Endodermal cell (in vitro differentiated cells): ENCODE data around the gene TREX2. TPM values are rescaled to one million over a fixed set of nuclear protein-coding genes. Genes with fewer than 3 reads are reported as not detected.

ENCODE experiments used
- DNase-seq: peaks from one replicate; pipeline ENCODE4 v3.0.0-alpha.2; 2017
- H3K27ac ChIP-seq: 2 replicates; pipeline ENCODE4 v1.5.1; 2013; ENCODE audit warnings: mild to moderate bottlenecking, low read depth, low read length, moderate library complexity
- H3K27me3 ChIP-seq: 2 replicates; pipeline ENCODE4 v1.6.1; 2013; ENCODE audit warnings: mild to moderate bottlenecking, low read length, moderate library complexity; ENCODE audit not compliant: insufficient read depth, control insufficient read depth, poor library complexity, severe bottlenecking
- H3K36me3 ChIP-seq: 2 replicates; pipeline ENCODE4 v1.7.0; 2013; ENCODE audit warnings: mild to moderate bottlenecking, low read length, moderate library complexity; ENCODE audit not compliant: control insufficient read depth, insufficient read depth
- H3K4me1 ChIP-seq: one replicate; pipeline ENCODE4 v1.7.0; 2013; ENCODE audit warnings: low read length; ENCODE audit not compliant: control insufficient read depth, insufficient read depth
- H3K4me3 ChIP-seq: 2 replicates; pipeline ENCODE4 v1.5.1; 2013; ENCODE audit warnings: mild to moderate bottlenecking, low read length, moderate library complexity
- H3K9ac ChIP-seq: 2 replicates; pipeline ENCODE4 v1.6.1; 2013; ENCODE audit warnings: mild to moderate bottlenecking, low read length, moderate library complexity; ENCODE audit not compliant: poor library complexity, severe bottlenecking; ENCODE audit errors: extremely low read depth
- H3K9me3 ChIP-seq: 2 replicates; pipeline ENCODE4 v1.6.1; 2013; ENCODE audit warnings: mild to moderate bottlenecking, low read length, moderate library complexity; ENCODE audit not compliant: control insufficient read depth
- H3K27ac Mint-ChIP-seq: 2 replicates; pipeline ENCODE4 v1.8.0; 2020; ENCODE audit warnings: mixed read lengths
- H3K27me3 Mint-ChIP-seq: 2 replicates; pipeline ENCODE4 v1.8.0; 2021; ENCODE audit warnings: mild to moderate bottlenecking, mixed read lengths; ENCODE audit not compliant: insufficient read depth
- H3K36me3 Mint-ChIP-seq: 2 replicates; pipeline ENCODE4 v1.8.0; 2020; ENCODE audit warnings: low read depth, mixed read lengths
- H3K4me1 Mint-ChIP-seq: 2 replicates; pipeline ENCODE4 v1.8.0; 2020; ENCODE audit warnings: mixed read lengths
- H3K4me3 Mint-ChIP-seq: 2 replicates; pipeline ENCODE4 v1.8.0; 2020; ENCODE audit warnings: mild to moderate bottlenecking, moderate library complexity, mixed read lengths
- H3K9me3 Mint-ChIP-seq: 2 replicates; pipeline ENCODE4 v1.8.0; 2020; ENCODE audit warnings: mild to moderate bottlenecking, mixed read lengths
- CTCF ChIP-seq: fragments of 200-600 bp; sonication (generic); conservative IDR thresholded peaks from 2 replicates; pipeline ENCODE4 v1.5.0; 2021; ENCODE audit warnings: antibody characterized with exemption, mild to moderate bottlenecking
- WGBS, 2 experiments: methylation state at CpG; one replicate each; pipeline versions ENCODE4 v1.1.5 to v1.1.7; 2013; ENCODE audit warnings: missing lambda C conversion rate in 2 of 2, mixed read lengths in 1 of 2; ENCODE audit not compliant: insufficient coverage in 1 of 2, insufficient read length in 1 of 2; 5-methylcytosine and 5-hydroxymethylcytosine counted together
- total RNA-seq, 2 donors: library from RNA; stranded (reverse); fragmentation: NEBNext Ultra II Directional in 1 of 2; extraction: Animal tissue kit (Norgen Biotek cat#: 25700) in 1 of 2; gene quantifications; 2 replicates in 1 of 2; 3 replicates in 1 of 2; pipeline ENCODE4 v1.2.1, GENCODE V29; 2021

The TREX2 gene
- total RNA-seq, 2 donors from 2014 or later = 0.35 to 0.70 TPM

DNA sequence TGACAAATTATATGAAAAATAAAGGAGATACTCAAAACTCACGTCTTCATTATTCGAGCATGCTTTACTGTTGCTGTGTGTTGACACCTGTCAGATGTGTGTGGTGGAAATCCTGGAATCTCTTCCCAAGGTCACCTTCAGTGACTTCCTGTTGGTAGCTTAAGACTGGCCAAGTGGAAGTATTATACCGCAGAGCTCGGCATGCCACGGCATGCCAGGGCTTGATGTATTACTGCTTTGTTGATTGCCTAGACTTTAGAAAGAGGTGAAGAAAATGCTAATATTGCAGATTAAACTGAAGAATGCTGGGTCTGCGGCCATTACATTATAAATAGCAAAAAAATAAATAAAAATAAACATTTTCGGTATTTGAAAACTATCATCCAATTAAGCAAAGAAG is 4.6 kb downstream of the TREX2 start:
- DNase-seq = no peak
- no peak overlapping the region for H3K27ac ChIP-seq
- 78% methylated on average over 7 of the region's 7 CpGs; no CpG with 5 or more reads in 1 of the 2 experiments for WGBS, 2 experiments
- Mint-ChIP-seq H3K36me3 (no peaks in the 10 kb centered on the region), H3K9me3 (peaks cover 63% of the 10 kb centered on the region), H3K4me3 (no peak overlapping the region), H3K4me1 (no peaks in the 10 kb centered on the region), H3K27ac (no peak overlapping the region), H3K27me3 (no peaks in the 10 kb centered on the region)
- no peaks in the 10 kb centered on the region for H3K36me3 ChIP-seq
- no peaks in the 10 kb centered on the region for H3K9me3 ChIP-seq
- TF ChIP-seq CTCF = no peak
- no peaks in the 10 kb centered on the region for H3K27me3 ChIP-seq
- H3K4me3 ChIP-seq = no peak overlapping the region
- no peak overlapping the region for H3K9ac ChIP-seq
- no peaks in the 10 kb centered on the region for H3K4me1 ChIP-seq

DNA sequence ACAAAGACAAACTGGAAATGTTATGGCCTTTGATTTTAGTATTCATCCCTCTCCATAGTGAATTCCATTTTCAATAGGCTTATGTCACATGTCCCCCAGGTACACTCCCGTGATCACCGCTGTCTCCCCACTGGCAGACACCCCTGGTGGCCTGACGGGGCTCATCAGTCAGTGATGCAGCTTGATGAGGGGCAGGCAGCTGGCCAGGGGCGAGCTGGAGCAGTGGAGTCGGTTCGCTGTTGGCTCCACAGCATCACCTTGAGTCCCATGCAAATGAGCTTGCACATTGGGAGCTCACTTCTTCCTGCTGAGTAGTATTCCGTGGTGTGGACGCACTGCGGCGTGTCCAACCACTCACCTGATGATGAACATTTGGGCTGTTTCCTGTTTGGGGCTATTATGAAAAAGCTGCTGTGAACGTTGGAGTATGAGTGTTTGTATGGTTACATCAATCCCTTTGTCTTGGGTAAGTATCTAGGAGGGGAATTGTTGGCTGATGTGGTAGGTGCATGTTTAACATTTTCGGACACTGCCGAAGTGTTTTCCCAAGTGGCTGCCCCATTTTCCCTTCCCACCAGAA is 5.2 kb downstream of the TREX2 start:
- H3K4me1 Mint-ChIP-seq = no peaks in the 10 kb centered on the region
- H3K4me3 ChIP-seq = no peak overlapping the region
- no peaks in the 10 kb centered on the region for H3K9me3 ChIP-seq
- H3K4me3 Mint-ChIP-seq = no peak overlapping the region
- H3K27ac ChIP-seq = no peak overlapping the region
- H3K36me3 Mint-ChIP-seq = no peaks in the 10 kb centered on the region
- no peak overlapping the region for H3K27ac Mint-ChIP-seq
- no peak for TF ChIP-seq CTCF
- WGBS, 2 experiments = 81 to 88% methylated on average over 5 to 11 of the region's 13 CpGs
- no peaks in the 10 kb centered on the region for H3K4me1 ChIP-seq
- H3K27me3 ChIP-seq = no peaks in the 10 kb centered on the region
- H3K27me3 Mint-ChIP-seq = no peaks in the 10 kb centered on the region
- DNase-seq = no peak
- no peaks in the 10 kb centered on the region for H3K36me3 ChIP-seq
- peaks cover 65% of the 10 kb centered on the region for H3K9me3 Mint-ChIP-seq
- H3K9ac ChIP-seq = no peak overlapping the region

DNA sequence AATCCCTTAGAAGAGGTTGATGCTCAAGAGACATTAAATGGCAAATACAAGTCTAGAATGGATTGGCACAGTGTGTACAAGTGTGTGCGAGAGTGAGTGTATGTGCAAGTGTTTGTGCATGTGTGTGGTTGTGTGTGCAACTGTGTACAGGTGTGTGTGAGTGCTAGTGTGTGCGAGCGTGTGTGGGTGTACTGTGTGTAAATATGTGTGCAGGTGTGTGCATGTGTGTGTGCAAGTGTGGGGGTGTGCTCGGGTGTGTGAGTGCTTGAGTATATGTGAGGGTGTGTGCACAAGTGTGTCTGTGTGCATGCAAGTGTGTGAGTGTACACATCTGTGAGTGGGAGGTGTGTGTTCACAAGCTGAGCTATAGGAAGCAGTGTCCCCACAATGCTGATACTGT is 5.9 kb downstream of the TREX2 start:
- no peaks in the 10 kb centered on the region for H3K4me1 ChIP-seq
- WGBS, 2 experiments = 89% methylated on average over 4 of the region's 4 CpGs; no CpG with 5 or more reads in 1 of the 2 experiments
- no peak overlapping the region for H3K27ac ChIP-seq
- no peaks in the 10 kb centered on the region for H3K4me1 Mint-ChIP-seq
- H3K27me3 Mint-ChIP-seq = no peaks in the 10 kb centered on the region
- H3K9ac ChIP-seq = no peak overlapping the region
- no peaks in the 10 kb centered on the region for H3K36me3 Mint-ChIP-seq
- peaks cover 65% of the 10 kb centered on the region for H3K9me3 Mint-ChIP-seq
- TF ChIP-seq CTCF = no peak
- H3K4me3 ChIP-seq = no peak overlapping the region
- no peak overlapping the region for H3K27ac Mint-ChIP-seq
- no peaks in the 10 kb centered on the region for H3K36me3 ChIP-seq
- H3K4me3 Mint-ChIP-seq = no peak overlapping the region
- no peaks in the 10 kb centered on the region for H3K9me3 ChIP-seq
- DNase-seq = no peak
- H3K27me3 ChIP-seq = no peaks in the 10 kb centered on the region
